Nephron (organoid): ENCODE results near the gene WBP2.
"Not testable (repeated sequence)": the region's sequence is repeated elsewhere in the genome, so short reads cannot be mapped to it uniquely, and the experiment has no call there.

Experiments
- H3K27ac Mint-ChIP-seq, 3 experiments: 2 replicates each; pipeline ENCODE4 v1.8.0; 2020; ENCODE audit warnings: mixed read lengths in 3 of 3, mild to moderate bottlenecking in 2 of 3, moderate library complexity in 1 of 3
- H3K27me3 Mint-ChIP-seq: 2 replicates; pipeline ENCODE4 v1.8.0; 2021; ENCODE audit warnings: low read depth, mild to moderate bottlenecking, moderate library complexity, mixed read lengths
- H3K36me3 Mint-ChIP-seq: 2 replicates; pipeline ENCODE4 v1.8.0; 2020; ENCODE audit warnings: low read depth, mixed read lengths
- H3K4me1 Mint-ChIP-seq: 2 replicates; pipeline ENCODE4 v1.8.0; 2020; ENCODE audit warnings: mixed read lengths
- H3K4me3 Mint-ChIP-seq, 3 experiments: 2 replicates each; pipeline ENCODE4 v1.8.0; 2020; ENCODE audit warnings: mild to moderate bottlenecking in 3 of 3, mixed read lengths in 3 of 3, moderate library complexity in 2 of 3
- H3K9me3 Mint-ChIP-seq: 2 replicates; pipeline ENCODE4 v1.8.0; 2020; ENCODE audit warnings: mixed read lengths
- TF ChIP-seq, protein P1 (sequence below), 3 experiments: fragments of 200-600 bp; sonication (generic); IDR thresholded peaks; one replicate each; pipeline ENCODE4 v1.5.0; 2021; ENCODE audit warnings: antibody characterized with exemption in 3 of 3; ENCODE audit not compliant: unreplicated experiment in 3 of 3

Gene WBP2

DNA sequence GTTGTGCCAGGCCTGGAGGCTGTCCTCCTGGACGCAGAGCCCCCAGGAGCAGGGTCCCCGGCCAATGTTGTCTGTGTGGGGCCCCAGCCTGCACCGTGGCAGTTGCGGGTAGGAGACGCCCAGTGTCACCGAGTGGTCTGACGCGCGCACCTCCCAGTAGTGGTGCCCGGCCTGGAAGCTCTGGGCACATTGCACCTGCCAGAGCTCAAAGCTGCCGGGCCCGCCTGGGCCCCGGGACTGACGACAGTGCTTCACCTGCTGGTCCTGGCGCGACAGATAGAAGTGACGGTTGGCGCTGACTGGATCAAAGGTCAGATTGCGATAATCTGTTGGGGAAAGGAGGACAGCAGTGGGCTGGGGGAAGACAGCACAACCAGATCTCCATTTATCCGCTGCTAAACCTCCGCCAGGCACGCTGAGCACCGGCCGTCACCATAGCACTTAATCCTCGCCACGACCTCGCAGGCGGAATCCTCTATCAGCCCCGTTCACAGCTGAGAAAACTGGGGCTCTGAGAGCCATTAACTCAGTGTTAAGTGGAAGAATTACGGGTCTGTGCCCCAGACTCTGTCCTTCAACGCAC lies 36.0 kb upstream of the WBP2 start:
- Mint-ChIP-seq H3K27ac (no peak overlapping the region), H3K4me1 (peaks cover 18% of the 10 kb centered on the region), H3K36me3 (peaks cover 10% of the 10 kb centered on the region), H3K9me3 (no peaks in the 10 kb centered on the region), H3K4me3 (no peak overlapping the region), H3K27me3 (peaks cover 3% of the 10 kb centered on the region)
- TF ChIP-seq, protein P1, sequence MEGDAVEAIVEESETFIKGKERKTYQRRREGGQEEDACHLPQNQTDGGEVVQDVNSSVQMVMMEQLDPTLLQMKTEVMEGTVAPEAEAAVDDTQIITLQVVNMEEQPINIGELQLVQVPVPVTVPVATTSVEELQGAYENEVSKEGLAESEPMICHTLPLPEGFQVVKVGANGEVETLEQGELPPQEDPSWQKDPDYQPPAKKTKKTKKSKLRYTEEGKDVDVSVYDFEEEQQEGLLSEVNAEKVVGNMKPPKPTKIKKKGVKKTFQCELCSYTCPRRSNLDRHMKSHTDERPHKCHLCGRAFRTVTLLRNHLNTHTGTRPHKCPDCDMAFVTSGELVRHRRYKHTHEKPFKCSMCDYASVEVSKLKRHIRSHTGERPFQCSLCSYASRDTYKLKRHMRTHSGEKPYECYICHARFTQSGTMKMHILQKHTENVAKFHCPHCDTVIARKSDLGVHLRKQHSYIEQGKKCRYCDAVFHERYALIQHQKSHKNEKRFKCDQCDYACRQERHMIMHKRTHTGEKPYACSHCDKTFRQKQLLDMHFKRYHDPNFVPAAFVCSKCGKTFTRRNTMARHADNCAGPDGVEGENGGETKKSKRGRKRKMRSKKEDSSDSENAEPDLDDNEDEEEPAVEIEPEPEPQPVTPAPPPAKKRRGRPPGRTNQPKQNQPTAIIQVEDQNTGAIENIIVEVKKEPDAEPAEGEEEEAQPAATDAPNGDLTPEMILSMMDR (IDR thresholded peaks at IDR 0.05; ENCODE audit: unreplicated experiment in 3 of 3): no peak

DNA sequence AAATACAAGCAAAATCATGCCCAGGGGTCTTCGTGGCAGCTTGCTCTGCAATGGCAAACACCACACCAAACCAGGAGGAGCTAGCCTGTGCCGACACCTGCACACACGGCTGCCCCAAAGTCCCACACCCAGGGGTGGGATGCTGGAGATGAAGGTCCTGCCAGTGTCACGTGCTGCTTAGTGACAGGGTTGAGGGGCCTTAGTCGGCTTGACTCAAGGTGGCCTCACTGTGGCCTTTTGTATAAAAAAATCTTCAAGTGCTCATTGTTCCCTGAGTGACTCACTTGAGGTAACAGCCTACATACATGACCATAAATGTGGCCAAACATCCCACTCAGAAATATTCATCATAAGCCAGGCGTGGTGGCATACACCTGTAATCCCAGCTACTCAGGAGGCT lies 34.3 kb upstream of the WBP2 start:
- Mint-ChIP-seq H3K4me1 (peaks cover 8% of the 10 kb centered on the region), H3K27ac (no peak overlapping the region), H3K27me3 (peaks cover 3% of the 10 kb centered on the region), H3K9me3 (no peaks in the 10 kb centered on the region), H3K4me3 (no peak overlapping the region), H3K36me3 (peaks cover 10% of the 10 kb centered on the region)
- TF ChIP-seq, protein P1 (IDR thresholded peaks at IDR 0.05; ENCODE audit: unreplicated experiment in 3 of 3): no peak

DNA sequence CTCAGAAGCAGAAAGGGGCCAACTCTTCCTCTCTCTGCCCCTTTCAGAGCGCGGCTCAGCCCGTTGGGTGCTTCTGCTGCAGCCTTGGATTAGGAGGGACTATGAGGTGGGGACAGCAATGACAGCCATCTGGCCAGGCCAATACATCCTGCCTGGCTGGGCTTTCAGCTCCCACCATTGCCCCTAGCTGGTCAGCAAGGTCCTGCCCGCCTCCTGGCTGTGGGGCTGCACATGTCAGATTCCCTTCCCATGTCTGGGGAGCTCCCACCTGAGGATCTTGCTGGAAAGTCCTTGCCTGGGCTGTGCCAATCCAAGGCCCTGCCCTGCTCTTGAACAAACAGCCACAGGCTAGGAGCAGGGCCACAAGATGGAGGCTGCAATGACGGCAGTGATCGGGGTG lies 33.3 kb upstream of the WBP2 start:
- TF ChIP-seq, protein P1 (IDR thresholded peaks at IDR 0.05; ENCODE audit: unreplicated experiment in 3 of 3): no peak
- peaks cover 6% of the 10 kb centered on the region for H3K36me3 Mint-ChIP-seq
- H3K4me1 Mint-ChIP-seq: no peaks in the 10 kb centered on the region
- H3K9me3 Mint-ChIP-seq: no peaks in the 10 kb centered on the region
- H3K27me3 Mint-ChIP-seq: peaks cover 3% of the 10 kb centered on the region
- H3K4me3 Mint-ChIP-seq: no peak overlapping the region
- H3K27ac Mint-ChIP-seq: no peak overlapping the region

DNA sequence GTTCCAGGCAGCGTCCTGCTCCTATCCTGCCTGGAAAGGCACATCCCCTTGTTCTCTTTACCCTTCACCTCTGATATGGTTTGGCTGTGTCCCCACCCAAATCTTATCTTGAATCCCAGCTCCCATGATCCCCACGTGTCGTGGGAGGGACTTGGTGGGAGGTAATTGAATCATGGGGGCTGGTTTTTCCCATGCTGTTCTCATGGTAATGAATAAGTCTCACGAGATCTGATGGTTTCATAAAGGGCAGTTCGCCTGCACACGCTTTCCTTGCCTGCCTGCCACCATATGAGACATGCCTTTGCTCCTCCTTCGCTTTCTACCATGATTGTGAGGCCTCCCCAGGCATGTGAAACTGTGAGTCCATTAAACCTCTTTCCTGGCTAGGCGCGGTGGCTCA lies 30.7 kb upstream of the WBP2 start:
- not testable (repeated sequence) for H3K27ac Mint-ChIP-seq, H3K36me3 Mint-ChIP-seq, H3K4me1 Mint-ChIP-seq, H3K4me3 Mint-ChIP-seq, H3K9me3 Mint-ChIP-seq
- peaks cover 10% of the 10 kb centered on the region for H3K27me3 Mint-ChIP-seq

DNA sequence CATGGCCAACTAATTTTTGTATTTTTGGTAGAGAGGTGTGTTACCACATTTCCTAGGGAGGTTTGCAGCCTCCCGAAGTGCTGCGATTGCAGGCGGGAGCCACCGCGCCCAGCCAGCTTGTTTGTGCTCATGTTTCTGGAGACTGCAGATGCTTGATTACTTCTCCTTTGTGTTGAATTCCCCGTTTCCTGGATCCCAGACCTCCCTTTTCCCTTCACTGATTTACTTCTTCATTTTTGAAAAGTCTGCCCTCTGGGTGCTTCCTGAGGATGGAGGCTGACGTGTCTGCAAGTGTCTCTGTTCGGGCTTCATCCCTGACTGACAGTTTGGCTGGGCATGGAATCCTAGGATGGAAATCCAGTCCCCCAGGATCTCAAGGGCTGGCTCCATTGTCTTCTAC lies 30.3 kb upstream of the WBP2 start:
- Mint-ChIP-seq H3K27me3 (peaks cover 15% of the 10 kb centered on the region), H3K36me3 (peaks cover 4% of the 10 kb centered on the region), H3K27ac (no peak overlapping the region), H3K4me3 (no peak overlapping the region), H3K4me1 (no peaks in the 10 kb centered on the region), H3K9me3 (no peaks in the 10 kb centered on the region)
- TF ChIP-seq, protein P1 (IDR thresholded peaks at IDR 0.05; ENCODE audit: unreplicated experiment in 3 of 3): no peak

DNA sequence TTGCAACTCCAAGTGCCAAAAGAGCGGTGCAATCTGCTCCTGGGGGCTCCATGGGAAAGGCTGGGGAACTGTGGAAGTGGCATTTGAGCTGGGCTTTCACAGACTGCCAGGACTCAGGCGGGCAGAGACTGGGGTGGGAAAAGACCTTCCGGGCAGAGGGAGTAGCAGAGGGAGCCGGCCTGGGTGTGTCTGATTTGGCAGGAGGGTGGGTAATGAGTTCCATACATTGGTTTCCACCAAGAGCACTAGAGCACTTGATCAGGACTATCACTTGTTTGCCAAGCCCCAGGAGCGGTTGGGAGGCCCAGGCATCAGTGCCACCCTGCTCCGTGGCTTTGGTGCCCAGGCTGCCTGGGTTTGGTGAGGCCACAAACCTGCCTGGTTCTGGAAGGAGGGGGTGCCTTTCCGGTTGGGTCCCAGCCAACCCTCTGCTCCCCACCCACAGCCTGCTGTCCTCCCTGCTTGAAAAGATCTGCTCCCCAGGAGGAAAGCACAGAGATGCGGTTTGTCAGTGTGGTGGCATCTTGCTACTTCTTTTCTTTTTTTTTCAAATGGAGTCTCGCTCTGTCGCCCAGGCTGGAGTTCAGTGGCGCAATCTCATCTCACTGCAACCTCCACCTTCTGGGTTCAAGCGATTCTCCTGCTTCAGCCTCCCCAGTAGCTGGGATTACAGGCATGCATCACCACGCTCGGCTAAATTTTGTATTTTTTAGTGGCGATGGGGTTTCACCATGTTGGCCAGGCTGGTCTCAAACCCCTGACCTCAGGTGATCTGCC lies 26.7 kb upstream of the WBP2 start:
- Mint-ChIP-seq H3K4me3 (no peak overlapping the region), H3K9me3 (no peaks in the 10 kb centered on the region)

More for the DNA sequence above, 26.7 kb upstream of the WBP2 start:
- Mint-ChIP-seq H3K27ac (no peak overlapping the region), H3K4me1 (peaks cover 9% of the 10 kb centered on the region), H3K27me3 (peaks cover 37% of the 10 kb centered on the region), H3K36me3 (no peaks in the 10 kb centered on the region)
- TF ChIP-seq, protein P1 (IDR thresholded peaks at IDR 0.05; ENCODE audit: unreplicated experiment in 3 of 3): no peak
